Tibial artery (tissue), 4 donors: Measurements from ENCODE around the gene CHMP4B.

Experiments
- DNase-seq, 2 donors: peaks; one replicate each; pipeline ENCODE4 v3.0.0-alpha.2; 2019
- H3K27ac ChIP-seq, 2 donors: fragments of 200-600 bp; sonication (generic) in 1 of 2; 1 replicate in 1 of 2; 2 replicates in 1 of 2; pipeline ENCODE4 v1.5.1; 2018 to 2019; ENCODE audit warnings: mild to moderate bottlenecking in 1 of 2
- H3K27me3 ChIP-seq, 2 donors: fragments of 200-600 bp; sonication (generic) in 1 of 2; one replicate each; pipeline versions ENCODE4 v1.5.1 to v1.6.0; 2016 to 2019
- H3K36me3 ChIP-seq, 3 donors: fragments of 200-600 bp; sonication (generic) in 2 of 3; one replicate each; pipeline ENCODE4 v1.5.1; 2016 to 2019; ENCODE audit warnings: mild to moderate bottlenecking in 2 of 3
- H3K4me1 ChIP-seq, 4 donors: fragments of 200-600 bp; sonication (generic) in 2 of 4; 1 replicate in 3 of 4; 2 replicates in 1 of 4; pipeline ENCODE4 v1.5.1; 2016 to 2019
- H3K4me3 ChIP-seq, 2 donors: fragments of 200-600 bp; sonication (generic) in 1 of 2; 1 replicate in 1 of 2; 2 replicates in 1 of 2; pipeline ENCODE4 v1.5.1; 2018 to 2019; ENCODE audit warnings: mild to moderate bottlenecking in 2 of 2
- H3K9me3 ChIP-seq, 3 donors: fragments of 200-600 bp; sonication (generic) in 1 of 3; one replicate each; pipeline ENCODE4 v1.5.1; 2016 to 2019
- CTCF ChIP-seq, 2 experiments: fragments of 200-600 bp in 1 of 2; fragments of 450-650 bp in 1 of 2; IDR thresholded peaks; one replicate each; pipeline ENCODE4 v1.5.1; 2017 to 2019; ENCODE audit warnings: antibody characterized with exemption in 2 of 2, mild to moderate bottlenecking in 1 of 2, moderate library complexity in 1 of 2
- intact Hi-C: fragments of 100-400 bp; cut with DNase I; formaldehyde crosslinking; loops from one replicate; pipeline ENCODE4 v1.15.0; 2023; ENCODE audit warnings: low total_unique reads

Gene CHMP4B

GRCh38 chr20:33773412-33774089 lies 37.6 kb upstream of the CHMP4B start:
- Histone ChIP-seq H3K27me3 (no peaks in the 10 kb centered on the region), H3K4me3 (no peak overlapping the region), H3K27ac (no peak overlapping the region), H3K9me3 (no peaks in the 10 kb centered on the region), H3K36me3 (peaks cover 0 to 40% (median 7%) of the 10 kb centered on the region in 3 donors), H3K4me1 (no peaks in the 10 kb centered on the region)
- DNase-seq = no peak
- intact Hi-C loops = no loop called here
- no peak for TF ChIP-seq CTCF (IDR thresholded peaks at IDR 0.05)

- no peaks in the 10 kb centered on the region for H3K27me3 ChIP-seq
- no peak overlapping the region for H3K27ac ChIP-seq
- DNase-seq = no peak
- TF ChIP-seq CTCF (IDR thresholded peaks at IDR 0.05) = no peak
- H3K9me3 ChIP-seq = no peaks in the 10 kb centered on the region
- intact Hi-C loops = no loop called here
- no peaks in the 10 kb centered on the region for H3K4me1 ChIP-seq
- no peak overlapping the region for H3K4me3 ChIP-seq
- H3K36me3 ChIP-seq = peaks cover 0 to 25% (median 12%) of the 10 kb centered on the region in 3 donors
Measured at GRCh38 chr20:33777816-33778215, 33.3 kb upstream of the CHMP4B start.

GRCh38 chr20:33781133-33781532 lies 30.0 kb upstream of the CHMP4B start:
- Histone ChIP-seq H3K9me3 (no peaks in the 10 kb centered on the region), H3K36me3 (peaks cover 0 to 23% (median 12%) of the 10 kb centered on the region in 3 donors), H3K4me3 (no peak overlapping the region), H3K27ac (no peak overlapping the region), H3K4me1 (no peaks in the 10 kb centered on the region), H3K27me3 (no peaks in the 10 kb centered on the region)
- intact Hi-C loops = no loop called here
- no peak for DNase-seq
- TF ChIP-seq CTCF (IDR thresholded peaks at IDR 0.05) = no peak

- Histone ChIP-seq H3K4me1 (no peaks in the 10 kb centered on the region), H3K27ac (no peak overlapping the region), H3K9me3 (no peaks in the 10 kb centered on the region), H3K36me3 (peaks cover 0 to 23% (median 12%) of the 10 kb centered on the region in 3 donors), H3K4me3 (no peak overlapping the region), H3K27me3 (no peaks in the 10 kb centered on the region)
- no peak for TF ChIP-seq CTCF (IDR thresholded peaks at IDR 0.05)
- intact Hi-C loops = no loop called here
- DNase-seq = no peak
Measured at GRCh38 chr20:33781945-33782344, 29.2 kb upstream of the CHMP4B start.

GRCh38 chr20:33783256-33783655 lies 27.9 kb upstream of the CHMP4B start:
- Histone ChIP-seq H3K27me3 (no peaks in the 10 kb centered on the region), H3K4me1 (no peaks in the 10 kb centered on the region), H3K27ac (no peak overlapping the region), H3K9me3 (no peaks in the 10 kb centered on the region), H3K36me3 (peaks cover 0 to 23% (median 12%) of the 10 kb centered on the region in 3 donors), H3K4me3 (no peak overlapping the region)
- intact Hi-C loops = no loop called here
- TF ChIP-seq CTCF (IDR thresholded peaks at IDR 0.05) = no peak
- DNase-seq = no peak
